Heart left ventricle (tissue), 16 donors: ENCODE results near the gene CACNA1F. TPM values are rescaled to one million over a fixed set of nuclear protein-coding genes. Genes with fewer than 3 reads are reported as not detected.
A peak's percentile ranks its signal among the peaks of the same experiment; 100 is the strongest.

ENCODE experiments used
- ATAC-seq, 4 donors: fragments of 200-7000 bp; cut with Tn5 transposase; one replicate each; pipeline ENCODE4 v1.9.1; 2020 to 2022; ENCODE audit warnings: moderate library complexity in 4 of 4, mild to moderate bottlenecking in 3 of 4, moderate number of reproducible peaks in 1 of 4
- DNase-seq, 5 donors: peaks; one replicate each; pipeline ENCODE4 v3.0.0-alpha.2; 2020
- H3K27ac ChIP-seq, 12 donors: fragments of 200-600 bp; sonication (generic) in 4 of 12; one replicate each; pipeline versions ENCODE4 v1.5.0 to v1.8.0; 2016 to 2022; ENCODE audit warnings: mild to moderate bottlenecking in 2 of 12
- H3K27me3 ChIP-seq, 9 donors: fragments of 200-600 bp; sonication (generic) in 2 of 9; one replicate each; pipeline versions ENCODE4 v1.5.1 to v1.8.0; 2016 to 2022; ENCODE audit warnings: mild to moderate bottlenecking in 3 of 9
- H3K36me3 ChIP-seq, 9 donors: fragments of 200-600 bp; sonication (generic) in 2 of 9; one replicate each; pipeline versions ENCODE4 v1.5.0 to v1.8.0; 2018 to 2022; ENCODE audit warnings: mild to moderate bottlenecking in 2 of 9
- H3K4me1 ChIP-seq, 12 donors: fragments of 200-600 bp; sonication (generic) in 4 of 12; one replicate each; pipeline versions ENCODE4 v1.5.0 to v1.8.0; 2016 to 2022; ENCODE audit warnings: mild to moderate bottlenecking in 3 of 12
- H3K4me3 ChIP-seq, 12 donors: fragments of 200-600 bp; sonication (generic) in 4 of 12; one replicate each; pipeline versions ENCODE4 v1.5.0 to v1.8.0; 2017 to 2022; ENCODE audit warnings: mild to moderate bottlenecking in 9 of 12, moderate library complexity in 4 of 12
- H3K9me3 ChIP-seq, 12 donors: fragments of 200-600 bp; sonication (generic) in 4 of 12; one replicate each; pipeline versions ENCODE4 v1.5.0 to v1.8.0; 2016 to 2022; ENCODE audit warnings: mild to moderate bottlenecking in 1 of 12
- POLR2A ChIP-seq, 2 donors: fragments of 450-650 bp; IDR thresholded peaks; one replicate each; pipeline ENCODE4 v1.6.1; 2017; ENCODE audit warnings: antibody characterized with exemption in 2 of 2, mild to moderate bottlenecking in 2 of 2, moderate library complexity in 2 of 2
- WGBS, 4 donors: extraction: QIAGEN DNeasy Blood & Tissue Kit in 2 of 4; methylation state at CpG; one replicate each; pipeline versions ENCODE4 v1.1.5 to v1.1.7; 2013 to 2018; 5-methylcytosine and 5-hydroxymethylcytosine counted together
- intact Hi-C, 10 donors: fragments of 100-400 bp; cut with DNase I; formaldehyde crosslinking; loops; one replicate each; pipeline versions ENCODE4 v1.11.1 to v1.14.2; 2022
- polyA plus RNA-seq, 2 donors: library from polyadenylated mRNA; stranded (reverse); fragments of 200-250 nt; gene quantifications; one replicate each; pipeline ENCODE4 v1.2.3, GENCODE V29; 2013
- total RNA-seq, 9 donors: library from RNA; depleted of rRNA in 2 of 9; stranded (reverse); fragments of >200 nt in 2 of 9; fragmentation: NEBNext Ultra II Directional in 3 of 9; extraction: Animal tissue kit (Norgen Biotek cat#: 25700) in 3 of 9; gene quantifications; one replicate each; pipeline versions ENCODE4 v1.1.0 to v1.2.4, GENCODE V29; 2016 to 2023
- TF ChIP-seq, protein P1 (sequence below), 12 donors: fragments of 200-600 bp; sonication (generic) in 4 of 12; IDR thresholded peaks; one replicate each; pipeline versions ENCODE4 v1.5.0 to v1.8.0; 2018 to 2022; ENCODE audit warnings: antibody characterized with exemption in 12 of 12, mild to moderate bottlenecking in 5 of 12
- donor health status: ischemic (EF 13 %, LVEDD 7.1; RV severe dilation, severe dysfunction).
- donor health status: healthy with polysubstance abuse.
- donor health status: DM: no; HTN: yes; CAD: no.
- donor health status: DM: no; HTN: no; CAD: no.
- donor health status: ischemic (EF 25% LVEDD 6.9; RV normal size, moderate dysfunction).
- donor health status: ischemic (EF 25% LVEDD 5.7; RV mildly dilated, moderate dysfunction).
- donor health status: healthy.
- donor health status: DM: yes; HTN: yes; CAD: no.
- donor health status: ischemic (EF 35%, LVEDD 5.7; RV mildly dilated, moderate dysfunction).
- donor health status: nonischemic (EF 11% LVEDD 7.7; RV severe dilation, severe dysfunction).
- donor health status: DM: yes; HTN: yes; CAD: no.
- donor health status: PGD.
- donor health status: ischemic (EF 29% LVEDD 5.4; RV normal size, mild dysfunction).
- donor health status: nonischemic (EF 23%, LVEDD 6.1; RV moderate dilation, normal function).

Gene CACNA1F
- total and polyA plus RNA-seq, 11 donors = 0.04 to 0.37 (median 0.07) TPM; not detected in 3

- Histone ChIP-seq H3K27ac (no peak overlapping the region), H3K9me3 (no peaks in the 10 kb centered on the region), H3K27me3 (no peaks in the 10 kb centered on the region), H3K36me3 (no peaks in the 10 kb centered on the region), H3K4me3 (no peak overlapping the region), H3K4me1 (peaks cover 0 to 8% (median 0%) of the 10 kb centered on the region in 12 donors)
- intact Hi-C loops = no loop called here
- DNase-seq = no peak
- TF ChIP-seq, protein P1, sequence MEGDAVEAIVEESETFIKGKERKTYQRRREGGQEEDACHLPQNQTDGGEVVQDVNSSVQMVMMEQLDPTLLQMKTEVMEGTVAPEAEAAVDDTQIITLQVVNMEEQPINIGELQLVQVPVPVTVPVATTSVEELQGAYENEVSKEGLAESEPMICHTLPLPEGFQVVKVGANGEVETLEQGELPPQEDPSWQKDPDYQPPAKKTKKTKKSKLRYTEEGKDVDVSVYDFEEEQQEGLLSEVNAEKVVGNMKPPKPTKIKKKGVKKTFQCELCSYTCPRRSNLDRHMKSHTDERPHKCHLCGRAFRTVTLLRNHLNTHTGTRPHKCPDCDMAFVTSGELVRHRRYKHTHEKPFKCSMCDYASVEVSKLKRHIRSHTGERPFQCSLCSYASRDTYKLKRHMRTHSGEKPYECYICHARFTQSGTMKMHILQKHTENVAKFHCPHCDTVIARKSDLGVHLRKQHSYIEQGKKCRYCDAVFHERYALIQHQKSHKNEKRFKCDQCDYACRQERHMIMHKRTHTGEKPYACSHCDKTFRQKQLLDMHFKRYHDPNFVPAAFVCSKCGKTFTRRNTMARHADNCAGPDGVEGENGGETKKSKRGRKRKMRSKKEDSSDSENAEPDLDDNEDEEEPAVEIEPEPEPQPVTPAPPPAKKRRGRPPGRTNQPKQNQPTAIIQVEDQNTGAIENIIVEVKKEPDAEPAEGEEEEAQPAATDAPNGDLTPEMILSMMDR (IDR thresholded peaks at IDR 0.05) = no peak
- TF ChIP-seq POLR2A (IDR thresholded peaks at IDR 0.05) = no peak
- no peak for ATAC-seq
- 75 to 82% (median 79%) methylated on average over 19 to 24 of the region's 25 CpGs for WGBS, 4 donors
Observed at GRCh38 chrX:49157194-49157593, 75.9 kb downstream of the CACNA1F start.

- intact Hi-C loops = no loop called here
- H3K27me3 ChIP-seq = no peaks in the 10 kb centered on the region
- DNase-seq (peak; percentile 90 to 96 (median 91)), ATAC-seq (peak; percentile 94 to 97 (median 94))
- peak in 1 of 2 donors; percentile 60 for TF ChIP-seq POLR2A (IDR thresholded peaks at IDR 0.05)
- TF ChIP-seq, protein P1 (IDR thresholded peaks at IDR 0.05) = peak; percentile 55 to 88 (median 74)
- peak overlapping the region; percentile 23 to 90 (median 61) for H3K4me3 ChIP-seq
- no peaks in the 10 kb centered on the region for H3K36me3 ChIP-seq
- H3K27ac ChIP-seq = peak overlapping the region; percentile 92 to 99 (median 94)
- H3K4me1 ChIP-seq = peaks cover 0 to 8% (median 0%) of the 10 kb centered on the region in 12 donors
- 2 to 56% (median 21%) methylated on average over 33 to 65 of the region's 65 CpGs for WGBS, 4 donors
- H3K9me3 ChIP-seq = no peaks in the 10 kb centered on the region
Observed at GRCh38 chrX:49155900-49156837, 77.0 kb downstream of the CACNA1F start.

- no peaks in the 10 kb centered on the region for H3K27me3 ChIP-seq
- no peaks in the 10 kb centered on the region for H3K9me3 ChIP-seq
- peak overlapping the region; percentile 23 to 90 (median 61) for H3K4me3 ChIP-seq
- no peaks in the 10 kb centered on the region for H3K36me3 ChIP-seq
- intact Hi-C loops = no loop called here
- H3K27ac ChIP-seq = peak overlapping the region; percentile 92 to 99 (median 94)
- DNase-seq (peak in 1 of 5 donors; percentile 45), ATAC-seq (peak; percentile 2 to 30 (median 28))
- WGBS, 4 donors = 1 to 40% (median 19%) methylated on average over 18 of the region's 18 CpGs
- TF ChIP-seq, protein P1 (IDR thresholded peaks at IDR 0.05) = no peak
- TF ChIP-seq POLR2A (IDR thresholded peaks at IDR 0.05) = no peak
- H3K4me1 ChIP-seq = peaks cover 0 to 8% (median 0%) of the 10 kb centered on the region in 12 donors
Observed at GRCh38 chrX:49155243-49155899, 77.8 kb downstream of the CACNA1F start.

Other genes starting within 250 kb of the CACNA1F start
- gene GRIPAP1, start 231.1 kb downstream of the CACNA1F start, total RNA-seq = 10 to 100 TPM; 11.4 to 41.6 (median 18.9) TPM
- 10 to 100 TPM; 20.2 to 20.4 TPM for gene GRIPAP1, start 231.1 kb downstream of the CACNA1F start, polyA plus RNA-seq
- 10 to 100 TPM; 14.9 to 61.2 (median 23.6) TPM for gene TFE3, start 190.0 kb downstream of the CACNA1F start, total RNA-seq
- 10 to 100 TPM; 12.1 to 57.8 TPM for gene TFE3, start 190.0 kb downstream of the CACNA1F start, polyA plus RNA-seq
- gene CCDC120, start 174.3 kb downstream of the CACNA1F start, total RNA-seq = 1 to 10 TPM in 6 of 9 donors, under 1 TPM in 3; 0.48 to 3.3 (median 1.1) TPM
- gene CCDC120, start 174.3 kb downstream of the CACNA1F start, polyA plus RNA-seq = under 1 TPM; 0.95 to 0.97 TPM
- gene PRAF2, start 159.3 kb downstream of the CACNA1F start, total RNA-seq = 10 to 100 TPM in 5 of 9 donors, 1 to 10 TPM in 4; 8.0 to 24.0 (median 10.9) TPM
- gene PRAF2, start 159.3 kb downstream of the CACNA1F start, polyA plus RNA-seq = 10 to 100 TPM; 18.7 to 20.7 TPM
- gene WDR45, start 153.5 kb downstream of the CACNA1F start, total RNA-seq = 10 to 100 TPM; 49.2 to 98.5 (median 68.5) TPM
- gene WDR45, start 153.5 kb downstream of the CACNA1F start, polyA plus RNA-seq = 10 to 100 TPM; 65.1 to 89.9 TPM
- 10 to 100 TPM; 17.5 to 30.9 (median 19.4) TPM for gene GPKOW, start 109.6 kb downstream of the CACNA1F start, total RNA-seq
- 10 to 100 TPM in 1 of 2 donors, 1 to 10 TPM in 1; 8.9 to 29.5 TPM for gene GPKOW, start 109.6 kb downstream of the CACNA1F start, polyA plus RNA-seq
- 1 to 10 TPM; 2.6 to 7.1 (median 3.3) TPM for gene MAGIX, start 70.6 kb downstream of the CACNA1F start, total RNA-seq
- 1 to 10 TPM; 2.9 to 6.7 TPM for gene MAGIX, start 70.6 kb downstream of the CACNA1F start, polyA plus RNA-seq
- gene PLP2, start 61.4 kb downstream of the CACNA1F start, total RNA-seq = 100 to 1,000 TPM in 3 of 9 donors, 10 to 100 TPM in 6; 22.4 to 155 (median 50.4) TPM
- gene PLP2, start 61.4 kb downstream of the CACNA1F start, polyA plus RNA-seq = 100 to 1,000 TPM in 1 of 2 donors, 10 to 100 TPM in 1; 63.0 to 373 TPM
- gene PRICKLE3, start 47.0 kb downstream of the CACNA1F start, total RNA-seq = 10 to 100 TPM in 2 of 9 donors, 1 to 10 TPM in 7; 6.6 to 12.7 (median 9.3) TPM
- 10 to 100 TPM in 1 of 2 donors, 1 to 10 TPM in 1; 6.5 to 13.2 TPM for gene PRICKLE3, start 47.0 kb downstream of the CACNA1F start, polyA plus RNA-seq
- 1 to 10 TPM in 6 of 9 donors, under 1 TPM in 3; 0.49 to 2.7 (median 1.1) TPM for gene SYP, start 33.1 kb downstream of the CACNA1F start, total RNA-seq
- 1 to 10 TPM; 1.3 to 3.7 TPM for gene SYP, start 33.1 kb downstream of the CACNA1F start, polyA plus RNA-seq
- gene CCDC22, start 2.1 kb upstream of the CACNA1F start, total RNA-seq = 10 to 100 TPM in 8 of 9 donors, 1 to 10 TPM in 1; 9.6 to 13.4 (median 10.9) TPM
- gene CCDC22, start 2.1 kb upstream of the CACNA1F start, polyA plus RNA-seq = 10 to 100 TPM in 1 of 2 donors, 1 to 10 TPM in 1; 6.5 to 14.9 TPM
- gene FOXP3, start 31.4 kb upstream of the CACNA1F start, total RNA-seq = 1 to 10 TPM in 1 of 9 donors, not detected in 8; 1.4 TPM
- under 1 TPM in 1 of 2 donors, not detected in 1; 0.11 TPM for gene FOXP3, start 31.4 kb upstream of the CACNA1F start, polyA plus RNA-seq
- gene PPP1R3F, start 36.5 kb upstream of the CACNA1F start, total RNA-seq = 10 to 100 TPM; 14.4 to 28.4 (median 22.6) TPM
- 10 to 100 TPM; 13.9 to 31.7 TPM for gene PPP1R3F, start 36.5 kb upstream of the CACNA1F start, polyA plus RNA-seq
- gene GAGE10, start 70.3 kb upstream of the CACNA1F start, total RNA-seq = not detected
- not detected for gene GAGE10, start 70.3 kb upstream of the CACNA1F start, polyA plus RNA-seq
- not detected for gene GAGE12J, start 88.7 kb upstream of the CACNA1F start, total RNA-seq
- gene GAGE12J, start 88.7 kb upstream of the CACNA1F start, polyA plus RNA-seq = not detected
- gene GAGE13, start 98.2 kb upstream of the CACNA1F start, total RNA-seq = not detected
- not detected for gene GAGE13, start 98.2 kb upstream of the CACNA1F start, polyA plus RNA-seq